LHCN-M2 (cell line): Measurements from ENCODE around the gene RNF34. TPM values are rescaled to one million over a fixed set of nuclear protein-coding genes. Genes with fewer than 3 reads are reported as not detected.
"Not testable (repeated sequence)": the region's sequence is repeated elsewhere in the genome, so short reads cannot be mapped to it uniquely, and the experiment has no call there.

Source experiments
- DNase-seq: peaks from one replicate; pipeline ENCODE4 v3.0.0-alpha.2; 2012; ENCODE audit warnings: low read depth
- polyA plus RNA-seq: library from polyadenylated mRNA; unstranded; fragments of >200 nt; gene quantifications from one replicate; pipeline ENCODE4 v1.2.1, GENCODE V29; 2012; ENCODE audit warnings: missing spikeins
- total RNA-seq: library from RNA; depleted of rRNA; stranded (reverse); fragments of >200 nt; gene quantifications from 2 replicates; pipeline ENCODE4 v1.2.3, GENCODE V29; 2014; rRNA removed

The RNF34 gene, protein sequence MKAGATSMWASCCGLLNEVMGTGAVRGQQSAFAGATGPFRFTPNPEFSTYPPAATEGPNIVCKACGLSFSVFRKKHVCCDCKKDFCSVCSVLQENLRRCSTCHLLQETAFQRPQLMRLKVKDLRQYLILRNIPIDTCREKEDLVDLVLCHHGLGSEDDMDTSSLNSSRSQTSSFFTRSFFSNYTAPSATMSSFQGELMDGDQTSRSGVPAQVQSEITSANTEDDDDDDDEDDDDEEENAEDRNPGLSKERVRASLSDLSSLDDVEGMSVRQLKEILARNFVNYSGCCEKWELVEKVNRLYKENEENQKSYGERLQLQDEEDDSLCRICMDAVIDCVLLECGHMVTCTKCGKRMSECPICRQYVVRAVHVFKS
- 49.5 and 59.9 TPM in 2 replicates for total RNA-seq
- 30.0 TPM for polyA plus RNA-seq

DNA sequence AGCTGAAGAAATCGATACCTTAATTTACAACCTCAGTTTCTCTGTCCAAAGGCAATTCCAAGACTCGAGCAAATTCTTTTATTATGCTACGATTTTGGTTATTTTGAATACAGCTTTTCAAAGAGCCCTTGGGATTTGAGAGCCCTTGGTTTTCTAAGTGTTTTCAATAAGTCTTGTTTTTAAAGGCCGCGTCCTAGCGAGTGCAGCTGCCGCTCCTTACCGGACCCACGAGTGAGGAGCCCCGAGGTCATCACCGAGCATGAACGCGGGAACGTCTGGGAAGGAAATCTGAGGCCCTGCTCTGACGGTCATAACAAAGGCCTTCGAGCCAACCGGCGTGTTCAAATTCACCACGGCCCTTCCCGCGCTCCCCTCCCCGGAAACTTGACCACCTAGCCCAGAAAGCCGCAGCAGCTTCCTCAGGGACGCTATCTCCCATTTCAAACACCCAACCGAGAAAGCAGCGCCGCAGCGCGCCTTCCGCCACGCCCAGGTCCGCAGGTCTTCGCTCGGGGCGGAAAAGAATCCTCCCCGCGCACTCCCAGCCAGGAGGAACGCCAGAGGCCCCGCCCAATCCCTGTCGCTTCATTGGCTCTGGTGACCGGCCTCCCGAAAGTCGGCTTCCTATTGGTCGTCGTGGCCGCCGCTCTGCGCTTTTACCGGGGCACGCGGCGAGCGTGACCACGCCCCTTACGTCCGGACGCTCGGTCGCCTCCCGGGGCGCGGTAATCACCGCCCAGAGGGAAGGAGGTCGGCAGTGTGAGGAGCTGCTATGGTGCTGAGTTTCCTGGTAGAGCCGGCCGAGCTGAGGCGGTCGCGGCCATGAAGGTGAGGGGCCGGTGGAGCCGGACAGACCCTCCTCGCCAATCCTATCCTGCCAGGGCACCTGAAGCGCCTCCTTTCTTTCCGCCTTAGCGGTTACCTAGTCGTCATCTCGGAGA lies at the start of gene RNF34:
RNF34 (plus strand) TSS at position 728 of the 941 bp plus-strand sequence; CDS start at position 823, 95 bp downstream.
- DNase-seq, result peak; percentile 97

DNA sequence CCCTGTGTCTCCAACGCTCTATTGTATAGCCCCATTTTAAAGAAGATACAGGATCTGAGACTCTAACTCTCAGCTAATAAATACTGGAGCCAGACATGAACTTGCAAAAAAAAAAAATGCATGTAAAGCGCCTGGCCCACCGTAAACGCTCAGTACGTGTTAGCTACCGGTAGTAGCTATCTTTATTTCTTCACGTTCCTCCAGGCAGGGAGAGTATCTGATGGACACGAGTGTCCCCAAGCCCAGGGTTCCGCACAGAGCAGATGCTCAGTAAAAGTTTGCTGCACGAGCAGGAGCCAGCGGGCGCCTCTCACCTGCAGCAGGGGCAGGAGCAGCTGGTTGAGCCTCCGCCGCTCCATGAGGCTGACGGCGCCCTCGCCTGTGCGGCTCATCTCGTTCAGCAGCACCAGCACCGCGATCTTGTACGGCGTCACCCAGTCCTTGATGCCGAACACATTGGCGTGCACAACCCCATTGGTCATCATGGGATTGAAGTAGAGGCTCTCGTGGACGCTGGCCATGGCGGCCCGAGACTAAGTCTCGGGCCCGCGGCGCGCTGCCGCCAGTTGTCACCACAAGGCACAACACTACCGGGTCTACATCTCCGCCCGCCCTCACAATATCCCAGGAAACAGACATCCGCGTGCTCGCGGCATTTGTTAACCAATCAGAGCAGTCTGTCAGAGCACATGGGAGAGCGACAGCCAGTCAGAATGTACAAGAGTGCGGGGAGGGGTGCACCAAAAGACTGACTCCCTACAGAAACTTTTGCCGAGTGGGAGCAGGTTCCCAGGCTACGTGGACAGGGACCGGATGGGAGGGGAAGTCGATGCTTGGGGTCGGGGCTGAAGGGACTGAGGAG lies 47.9 kb upstream of the RNF34 start, which contains the start of gene ANAPC5:
ANAPC5 (minus strand) TSS at position 592 of the 862 bp plus-strand sequence; CDS start at position 521, 71 bp downstream.
- peak; percentile 100 for DNase-seq

DNA sequence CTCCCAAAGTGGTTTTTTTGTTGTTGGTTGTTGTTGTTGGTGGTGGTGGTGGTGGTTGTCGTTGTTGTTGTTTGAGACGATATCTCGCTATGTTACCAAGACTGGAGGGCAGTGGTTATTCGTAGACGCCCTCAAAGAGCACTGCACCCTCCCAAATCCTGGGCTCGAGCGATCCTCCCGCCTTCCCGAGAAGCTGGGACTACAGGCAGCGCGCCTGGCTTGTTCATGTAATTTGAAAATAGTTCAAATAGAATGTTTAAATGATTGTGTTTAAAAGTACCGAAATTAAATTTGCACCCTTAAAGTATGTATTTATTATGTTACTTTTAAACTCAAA lies 47.3 kb upstream of the RNF34 start:
- no peak for DNase-seq

DNA sequence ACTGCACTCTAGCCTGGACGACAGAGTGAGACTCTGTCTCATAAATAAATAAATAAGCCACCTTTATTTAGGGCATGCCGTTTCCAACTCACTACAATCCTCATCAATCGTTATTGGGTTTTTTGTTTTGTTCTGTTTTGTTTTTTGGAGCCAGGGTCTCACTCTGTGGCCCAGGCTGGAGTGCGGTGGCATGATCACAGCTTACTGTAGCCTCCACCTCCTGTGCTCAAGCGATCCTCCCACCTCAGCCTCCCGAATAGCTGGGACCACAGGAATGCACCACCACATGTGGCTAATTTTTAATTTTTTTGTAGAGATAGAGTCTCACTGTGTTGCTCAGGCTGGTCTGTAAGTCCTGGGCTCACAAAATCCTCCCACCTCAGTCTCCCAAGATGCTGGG lies 44.1 kb upstream of the RNF34 start:
- no peak for DNase-seq

DNA sequence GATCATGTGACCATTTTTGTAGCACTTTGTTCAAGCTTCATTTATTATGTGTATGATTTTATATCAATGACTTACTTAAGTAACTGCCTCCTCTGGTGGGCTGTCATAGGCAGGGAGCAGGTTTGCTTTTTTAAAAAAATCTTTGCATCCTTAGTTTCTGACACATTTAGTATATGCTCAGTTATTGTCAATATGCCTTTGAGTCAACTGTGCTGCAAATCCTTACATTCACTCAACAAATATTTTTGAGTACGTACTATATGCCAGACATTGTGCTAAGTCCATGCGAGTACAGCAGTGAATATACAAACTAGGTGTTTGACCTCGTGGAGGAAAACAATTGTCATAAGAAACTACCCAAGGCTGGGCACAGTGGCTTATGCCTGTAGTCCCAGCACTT lies 43.3 kb upstream of the RNF34 start:
- no peak for DNase-seq

DNA sequence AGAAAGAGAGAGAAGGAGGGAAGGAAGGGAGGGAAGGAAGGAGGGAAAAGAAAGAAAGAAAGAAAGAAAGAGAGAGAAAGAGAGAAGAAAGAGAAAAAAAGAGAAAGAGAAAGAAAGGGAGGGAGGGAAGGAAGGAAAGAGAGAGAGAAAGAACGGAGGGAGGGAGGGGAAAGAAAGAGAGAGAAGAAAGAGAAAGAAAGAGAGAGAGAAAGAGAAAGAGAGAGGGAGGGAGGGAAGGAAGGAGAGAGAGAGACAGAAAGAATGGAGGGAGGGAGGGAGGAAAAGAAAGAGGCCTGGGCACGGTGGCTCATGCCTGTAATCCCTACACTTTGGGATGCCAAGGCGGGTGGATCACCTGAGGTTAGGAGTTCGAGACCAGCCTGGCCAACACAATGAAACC lies 42.6 kb upstream of the RNF34 start:
- DNase-seq, result no peak

DNA sequence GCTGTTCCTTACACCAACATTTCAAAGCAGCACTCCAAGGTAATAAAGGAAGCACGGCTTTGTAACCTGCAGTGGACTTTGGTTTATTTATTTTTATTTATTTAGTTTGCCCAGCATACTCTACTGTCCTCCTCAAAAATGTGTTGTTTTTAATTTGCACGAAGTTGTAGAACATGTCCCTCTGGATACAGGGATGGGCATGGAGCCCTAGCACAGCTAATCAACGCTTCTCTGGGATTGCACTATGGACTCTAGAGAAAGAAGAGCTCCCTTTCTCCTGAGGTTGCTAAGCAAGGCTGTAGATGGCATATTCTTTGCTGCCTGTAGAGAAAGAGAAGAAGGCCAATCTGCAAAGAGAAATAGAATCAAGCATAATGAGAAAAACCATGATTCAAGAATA lies 41.8 kb upstream of the RNF34 start:
- DNase-seq, result no peak

DNA sequence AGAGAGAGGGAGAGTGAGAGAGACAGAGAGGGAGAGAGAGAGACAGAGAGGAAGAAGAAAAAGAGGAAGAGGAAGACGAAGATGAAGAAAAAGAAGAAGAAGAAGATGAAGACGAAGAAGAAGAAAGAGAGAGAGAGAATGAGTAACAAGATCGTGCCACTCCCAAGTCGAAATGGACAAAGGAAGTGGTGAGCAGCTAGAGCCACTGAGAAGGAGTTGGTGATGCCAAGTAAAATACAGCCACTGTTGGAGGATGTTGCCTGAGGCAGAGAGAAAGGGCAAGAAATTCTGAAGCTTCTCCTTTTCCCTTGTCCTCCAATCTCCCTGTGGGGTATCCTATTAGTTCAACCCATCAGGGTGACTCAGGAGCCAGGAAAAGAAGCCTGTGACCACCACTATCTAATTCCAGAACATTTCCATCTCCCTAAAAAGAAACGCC lies 35.2 kb upstream of the RNF34 start:
- DNase-seq, result peak; percentile 13

DNA sequence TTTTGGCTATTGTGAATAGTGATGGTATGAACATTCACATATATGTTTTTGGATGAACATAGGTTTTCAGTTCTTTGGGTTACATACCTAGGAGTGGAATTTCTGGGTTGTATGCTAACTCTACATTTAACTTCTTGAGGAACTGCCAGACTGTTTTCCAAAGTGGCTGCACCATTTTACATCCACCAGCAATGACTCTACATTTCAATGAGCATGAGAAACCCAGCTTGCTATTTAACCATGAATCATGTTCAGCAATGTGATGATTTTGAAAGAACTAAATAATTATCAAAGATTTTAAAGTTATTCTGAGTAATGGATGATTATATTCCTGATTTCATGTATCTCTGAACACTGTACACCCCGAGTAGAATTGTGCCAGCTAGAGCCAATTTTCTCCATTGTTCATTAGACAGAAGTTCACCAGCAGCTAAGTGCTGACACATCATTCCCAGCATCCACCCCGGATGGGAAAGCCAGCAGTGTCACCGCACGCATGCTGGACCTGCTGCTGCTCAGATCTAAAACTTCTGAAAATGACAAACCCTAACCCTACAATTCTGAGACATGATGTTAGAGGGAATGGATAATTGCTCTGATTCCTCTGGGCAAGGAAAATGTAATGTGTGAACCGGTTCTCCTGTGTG lies 34.4 kb upstream of the RNF34 start:
- DNase-seq, result peak; percentile 12

DNA sequence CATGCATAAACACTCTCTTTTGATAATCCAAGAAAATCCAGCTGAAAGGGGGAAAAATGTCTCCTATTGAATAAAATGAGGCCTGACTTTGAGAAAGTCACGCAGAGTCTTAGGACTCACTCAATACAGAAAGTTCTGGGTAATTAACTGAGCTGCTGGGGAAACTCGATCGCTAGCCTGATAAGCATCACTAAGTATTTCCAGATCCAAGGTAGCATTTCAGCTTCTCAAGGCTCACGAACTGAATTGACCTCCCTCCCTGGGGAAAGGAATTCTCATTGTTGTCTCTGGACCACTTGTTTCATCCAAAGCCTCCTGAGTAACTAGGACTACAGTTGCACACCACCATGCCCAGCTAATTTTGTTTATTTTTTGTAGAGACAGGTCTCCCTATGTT lies 33.9 kb upstream of the RNF34 start:
- DNase-seq, result no peak

DNA sequence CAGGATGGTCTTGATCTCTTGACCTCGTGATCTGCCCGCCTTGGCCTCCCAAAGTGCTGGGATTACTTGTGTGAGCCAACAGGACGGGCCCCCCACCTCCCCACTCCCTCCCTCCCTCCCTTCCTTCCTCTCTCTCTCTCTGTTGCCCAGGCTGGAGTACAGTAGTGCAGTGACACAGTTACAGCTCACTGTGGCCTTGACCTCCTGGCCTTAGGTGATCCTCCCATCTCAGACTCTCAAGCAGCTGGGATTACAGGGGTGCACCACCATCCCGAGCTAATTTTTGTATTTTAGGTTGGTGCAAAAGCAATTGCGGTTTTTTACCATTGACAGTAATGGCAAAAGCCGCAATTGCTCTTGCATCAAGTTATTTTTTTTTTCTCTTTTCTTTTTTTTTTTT lies 28.5 kb upstream of the RNF34 start:
- DNase-seq, result no peak

DNA sequence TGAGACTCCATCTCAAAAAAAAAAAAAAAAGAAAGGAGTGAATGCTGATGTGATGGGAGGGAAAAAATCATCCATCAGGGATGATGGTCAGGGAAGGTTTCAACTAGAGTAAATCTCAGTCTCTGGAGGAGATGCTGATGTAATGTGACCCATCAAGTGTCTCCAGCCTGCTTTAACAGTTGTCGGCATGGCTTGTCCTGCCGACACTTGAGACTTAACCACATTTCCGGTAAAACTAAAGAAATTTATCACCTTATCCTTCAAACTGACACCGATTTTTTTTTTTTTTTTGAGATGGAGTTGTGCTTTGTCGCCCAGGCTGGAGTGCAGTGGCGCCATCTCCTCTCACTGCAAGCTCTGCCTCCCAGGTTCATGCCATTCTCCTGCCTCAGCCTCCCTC lies 26.2 kb upstream of the RNF34 start:
- DNase-seq, result no peak

DNA sequence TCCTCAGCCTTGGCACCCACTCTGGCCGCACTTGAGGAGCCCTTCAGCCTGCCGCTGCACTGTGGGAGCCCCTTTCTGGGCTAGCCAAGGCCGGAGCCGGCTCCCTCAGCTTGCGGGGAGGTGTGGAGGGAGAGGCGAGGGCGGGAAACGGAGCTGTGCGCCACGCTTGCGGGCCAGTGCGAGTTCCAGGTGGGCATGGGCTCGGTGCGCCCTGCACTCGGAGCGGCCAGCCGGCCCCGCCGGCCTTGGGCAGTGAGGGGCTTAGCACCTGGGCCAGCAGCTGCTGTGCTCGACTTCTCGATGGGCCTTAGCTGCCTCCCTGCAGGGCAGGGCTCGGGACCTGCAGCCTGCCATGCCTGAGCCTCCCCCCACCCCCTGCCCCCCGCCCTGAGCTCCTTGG lies 25.6 kb upstream of the RNF34 start:
- not testable (repeated sequence) for DNase-seq

DNA sequence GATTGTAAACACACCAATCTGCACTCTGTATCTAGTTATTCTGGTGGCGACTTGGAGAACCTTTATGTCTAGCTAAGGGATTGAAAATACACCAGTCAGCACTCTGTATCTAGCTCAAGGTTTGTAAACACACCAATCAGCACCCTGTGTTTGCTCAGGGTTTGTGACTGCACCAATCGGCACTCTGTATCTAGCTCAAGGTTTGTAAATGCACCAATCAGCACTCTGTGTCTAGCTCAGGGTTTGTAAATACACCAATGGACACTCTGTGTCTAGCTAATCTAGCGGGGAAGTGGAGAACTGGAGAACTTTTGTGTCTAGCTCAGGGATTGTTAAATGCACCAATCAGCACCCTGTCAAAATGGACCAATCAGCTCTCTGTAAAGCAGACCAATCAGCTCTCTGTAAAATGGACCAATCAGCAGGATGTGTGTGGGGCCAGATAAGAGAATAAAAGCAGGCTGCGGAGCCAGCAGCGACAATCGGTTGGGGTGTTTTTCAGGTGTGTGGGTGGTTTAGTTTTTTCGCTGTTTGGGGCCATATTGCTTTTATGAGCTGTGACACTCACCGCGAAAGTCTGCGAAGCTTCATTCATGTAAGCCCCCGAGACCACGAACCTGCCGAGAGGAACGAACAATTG lies 24.9 kb upstream of the RNF34 start:
- not testable (repeated sequence) for DNase-seq

DNA sequence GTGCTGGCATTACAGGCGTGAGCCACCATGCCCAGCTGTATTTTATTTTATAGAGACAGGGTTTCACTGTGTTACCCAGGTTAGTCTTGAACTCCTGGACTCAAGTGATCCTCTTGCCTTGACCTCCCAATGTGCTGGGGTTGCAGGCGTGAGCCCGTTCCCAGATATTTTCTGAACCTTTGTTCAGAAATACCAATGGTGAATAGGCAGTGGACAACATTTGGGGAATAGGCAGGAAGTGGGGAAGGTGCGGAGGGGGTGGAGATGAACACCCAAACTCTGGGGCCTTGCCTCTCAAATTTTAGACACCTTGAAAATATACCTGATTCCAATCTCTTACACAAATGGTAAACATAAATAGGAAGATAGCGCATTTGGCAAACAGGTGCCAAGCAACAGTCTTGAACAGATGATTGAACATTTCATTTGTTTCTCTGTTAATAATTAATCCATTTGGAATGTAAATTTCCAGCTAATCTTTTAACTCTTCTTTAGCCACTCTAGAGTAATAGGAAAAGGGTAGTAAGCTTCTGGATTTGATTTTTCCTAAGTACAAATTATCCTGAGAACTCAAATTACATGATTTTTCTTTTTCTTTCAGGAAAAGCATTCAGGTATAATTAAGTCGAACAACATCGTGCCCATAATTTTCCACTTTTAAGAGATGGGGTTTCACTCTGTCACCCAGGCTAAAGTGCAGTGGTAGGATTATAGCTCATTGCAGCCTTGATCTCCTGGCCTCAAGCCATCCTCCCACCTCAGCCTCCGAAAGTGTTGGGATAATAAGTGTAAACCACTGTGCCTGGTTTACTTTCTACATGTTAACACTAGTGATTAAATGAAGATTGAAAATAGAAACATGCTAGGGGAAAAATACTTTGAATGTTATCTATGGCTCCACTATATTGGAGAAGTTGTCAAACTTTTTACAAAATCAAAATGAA lies 22.9 kb upstream of the RNF34 start:
- no peak for DNase-seq

DNA sequence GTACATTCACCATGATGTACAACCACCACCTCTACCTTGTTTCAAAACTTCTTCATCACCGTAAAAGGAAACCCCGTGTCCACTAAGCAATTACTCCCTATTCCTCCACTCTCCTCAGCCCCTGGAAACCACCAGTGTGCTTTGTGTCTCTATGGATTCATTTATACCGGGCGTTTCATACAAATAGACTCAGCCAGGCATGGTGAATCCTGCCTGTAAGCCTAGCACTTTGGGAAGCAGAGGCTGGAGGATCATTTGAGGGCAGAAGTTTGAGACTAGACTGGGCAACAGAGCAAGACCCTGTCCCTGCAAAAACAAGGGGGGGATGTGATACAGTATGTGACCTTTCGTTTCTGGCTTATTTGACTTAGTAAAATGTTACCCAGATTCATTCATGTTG lies 21.2 kb upstream of the RNF34 start:
- no peak for DNase-seq

DNA sequence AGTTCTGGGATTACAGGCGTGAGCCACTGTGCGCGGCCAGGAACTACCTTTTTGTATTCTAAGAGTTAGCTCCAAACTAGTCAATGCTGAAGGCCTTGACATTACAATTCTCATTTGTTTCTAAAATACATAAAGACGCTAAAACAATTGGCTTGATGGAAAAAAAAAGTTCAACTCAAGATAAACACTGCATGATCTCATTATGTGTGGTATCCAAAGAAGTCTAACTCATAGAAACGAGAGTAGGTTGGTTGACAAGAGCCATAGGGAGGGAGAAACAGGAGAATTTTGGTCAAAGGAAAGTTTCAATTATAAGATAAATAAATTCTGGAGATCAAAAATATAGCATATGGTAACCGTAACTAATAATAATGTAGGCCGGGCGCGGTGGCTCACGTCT lies 20.0 kb upstream of the RNF34 start:
- no peak for DNase-seq

DNA sequence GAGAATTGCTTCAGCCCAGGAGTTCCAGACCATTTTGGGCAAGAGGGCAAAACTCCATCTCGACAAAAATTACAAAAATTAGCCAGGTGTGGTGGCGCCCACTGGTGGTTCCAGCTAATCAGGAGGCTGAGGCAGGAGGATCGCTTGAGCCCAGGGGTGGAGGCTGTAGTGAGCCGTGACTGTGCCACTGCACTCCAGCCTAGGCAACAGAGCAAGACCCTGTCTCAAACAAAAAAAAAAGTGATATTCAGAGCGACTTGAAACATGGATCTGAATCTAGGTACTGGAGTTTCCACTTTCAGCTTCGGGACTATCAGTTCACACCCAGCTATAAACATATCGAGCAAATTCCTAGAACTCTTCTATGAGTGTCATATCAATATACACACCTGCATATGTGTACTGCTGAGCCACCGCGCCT lies 16.3 kb upstream of the RNF34 start:
- DNase-seq, result no peak

DNA sequence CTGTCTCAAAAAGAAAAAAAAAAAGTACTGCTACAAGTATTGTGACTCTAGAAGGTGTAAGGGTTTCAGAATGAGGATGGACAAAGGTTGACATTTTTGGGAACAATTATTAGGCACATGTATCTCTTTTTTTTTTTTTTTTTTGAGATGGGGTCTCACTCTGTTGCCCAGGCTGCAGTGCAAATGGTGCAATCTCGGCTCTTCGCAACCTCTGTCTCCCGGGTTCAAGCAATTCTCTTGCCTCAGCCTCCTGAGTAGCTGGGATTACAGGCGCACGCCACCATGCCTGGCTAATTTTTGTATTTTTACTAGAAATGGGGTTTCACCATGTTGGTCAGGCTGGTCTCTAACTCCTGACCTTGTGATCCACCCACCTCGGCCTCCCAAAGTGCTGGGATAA lies 15.0 kb upstream of the RNF34 start:
- not testable (repeated sequence) for DNase-seq
